ENCODE data around the gene PCLO. TPM values are rescaled to one million over a fixed set of nuclear protein-coding genes. Genes with fewer than 3 reads are reported as not detected.

Gene PCLO
- polyA plus RNA-seq, 3 donors = not detected

- no peak for DNase-seq
- Histone ChIP-seq H4K20me1 (ENCODE audit: insufficient read depth, low read length) (no peaks in the 10 kb centered on the region), H2AFZ (ENCODE audit: insufficient read depth, low read depth, low read length, poor library complexity, severe bottlenecking) (no peak overlapping the region), H3K9ac (ENCODE audit: insufficient read depth, low read length, poor library complexity, severe bottlenecking) (no peak overlapping the region), H3K27ac (ENCODE audit: low read depth in 1 of 2, low read length in 2 of 2) (no peak overlapping the region), H3K4me2 (replicated peaks; ENCODE audit: extremely low read depth, low read length, poor library complexity, severe bottlenecking) (no peak overlapping the region), H3K79me2 (ENCODE audit: insufficient read depth, low read length) (no peaks in the 10 kb centered on the region), H3K27me3 (ENCODE audit: control insufficient read depth in 2 of 2, insufficient read depth in 2 of 2, low read length in 2 of 2) (peaks cover 20 to 31% of the 10 kb centered on the region in 2 donors), H3K9me3 (replicated peaks in 1 of 2; ENCODE audit: control insufficient read depth in 1 of 2, insufficient read depth in 1 of 2, low read length in 2 of 2) (peaks cover 0 to 5% of the 10 kb centered on the region in 2 donors), H3K4me1 (ENCODE audit: control insufficient read depth in 1 of 2, insufficient read depth in 2 of 2, low read length in 2 of 2) (no peaks in the 10 kb centered on the region), H3K36me3 (replicated peaks in 1 of 2; ENCODE audit: control insufficient read depth in 1 of 2, insufficient read depth in 2 of 2, low read length in 2 of 2) (no peaks in the 10 kb centered on the region), H3K4me3 (replicated peaks in 1 of 3; ENCODE audit: low read depth in 2 of 3, low read length in 3 of 3) (no peak overlapping the region)
- intact Hi-C loops (cut with micrococcal nuclease) = no loop called here
- Mint-ChIP-seq H3K27me3 (ENCODE audit: low read depth in 3 of 3) (peaks cover 17 to 23% (median 17%) of the 10 kb centered on the region in 3 donors), H3K4me1 (peaks cover 3% of the 10 kb centered on the region), H3K4me3 (no peak overlapping the region), H3K36me3 (no peaks in the 10 kb centered on the region), H3K27ac (no peak overlapping the region), H3K9me3 (peaks cover 0 to 7% (median 0%) of the 10 kb centered on the region in 7 donors)
- TF ChIP-seq CTCF (IDR thresholded peaks at IDR 0.05) = no peak
- WGBS (ENCODE audit: insufficient coverage) = no CpG with 5 or more reads among the region's 4 CpGs
These were observed 1.5 kb downstream of the PCLO start for GRCh38 chr7:83161186-83161585.

GRCh38 chr7:83159731-83160130 is 3.0 kb downstream of the PCLO start:
- Mint-ChIP-seq H3K36me3 (no peaks in the 10 kb centered on the region), H3K27me3 (ENCODE audit: low read depth in 3 of 3) (peaks cover 17 to 22% (median 17%) of the 10 kb centered on the region in 3 donors), H3K4me3 (peak overlapping the region in 1 of 2 donors; percentile 7), H3K9me3 (peaks cover 0 to 7% (median 3%) of the 10 kb centered on the region in 7 donors), H3K4me1 (peaks cover 3% of the 10 kb centered on the region), H3K27ac (no peak overlapping the region)
- peaks cover 20 to 31% of the 10 kb centered on the region in 2 donors for H3K27me3 ChIP-seq (ENCODE audit: control insufficient read depth in 2 of 2, insufficient read depth in 2 of 2, low read length in 2 of 2)
- DNase-seq = no peak
- H3K79me2 ChIP-seq (ENCODE audit: insufficient read depth, low read length) = no peaks in the 10 kb centered on the region
- no peak overlapping the region for H3K27ac ChIP-seq (ENCODE audit: low read depth in 1 of 2, low read length in 2 of 2)
- H3K9me3 ChIP-seq (replicated peaks in 1 of 2; ENCODE audit: control insufficient read depth in 1 of 2, insufficient read depth in 1 of 2, low read length in 2 of 2) = peaks cover 0 to 5% of the 10 kb centered on the region in 2 donors
- H3K9ac ChIP-seq (ENCODE audit: insufficient read depth, low read length, poor library complexity, severe bottlenecking) = no peak overlapping the region
- H3K4me2 ChIP-seq (replicated peaks; ENCODE audit: extremely low read depth, low read length, poor library complexity, severe bottlenecking) = no peak overlapping the region
- H2AFZ ChIP-seq (ENCODE audit: insufficient read depth, low read depth, low read length, poor library complexity, severe bottlenecking) = no peak overlapping the region
- no peaks in the 10 kb centered on the region for H3K4me1 ChIP-seq (ENCODE audit: control insufficient read depth in 1 of 2, insufficient read depth in 2 of 2, low read length in 2 of 2)
- intact Hi-C loops (cut with micrococcal nuclease) = no loop called here
- WGBS (ENCODE audit: insufficient coverage) = no CpG with 5 or more reads among the region's 2 CpGs
- H3K4me3 ChIP-seq (replicated peaks in 1 of 3; ENCODE audit: low read depth in 2 of 3, low read length in 3 of 3) = no peak overlapping the region
- H4K20me1 ChIP-seq (ENCODE audit: insufficient read depth, low read length) = no peaks in the 10 kb centered on the region
- TF ChIP-seq CTCF (IDR thresholded peaks at IDR 0.05) = no peak
- no peaks in the 10 kb centered on the region for H3K36me3 ChIP-seq (replicated peaks in 1 of 2; ENCODE audit: control insufficient read depth in 1 of 2, insufficient read depth in 2 of 2, low read length in 2 of 2)
